Measurements from ENCODE around the gene LIN37.
A peak's percentile ranks its signal among the peaks of the same experiment; 100 is the strongest.

Gene LIN37

GRCh38 chr19:35774274-35775045, 26.1 kb downstream of the LIN37 start:
- DNase-seq (ENCODE audit: low read depth, low spot score), result no peak

- no peak for DNase-seq (ENCODE audit: low read depth, low spot score)
These were observed 26.6 kb downstream of the LIN37 start for GRCh38 chr19:35775046-35775297.

- peak; percentile 69 for DNase-seq (ENCODE audit: low read depth, low spot score)
These were observed 27.1 kb downstream of the LIN37 start, which contains the start of gene ARHGAP33 for GRCh38 chr19:35775298-35776101. TSS of gene ARHGAP33 (plus strand) at chr19:35775564. CDS start at chr19:35775659, 95 bp downstream.

- no peak for DNase-seq (ENCODE audit: low read depth, low spot score)
These were observed 27.9 kb downstream of the LIN37 start for GRCh38 chr19:35776102-35776788.

GRCh38 chr19:35777086-35777841, 28.9 kb downstream of the LIN37 start:
- DNase-seq (ENCODE audit: low read depth, low spot score), result no peak

- no peak for DNase-seq (ENCODE audit: low read depth, low spot score)
These were observed 29.6 kb downstream of the LIN37 start for GRCh38 chr19:35777961-35778360.

- DNase-seq (ENCODE audit: low read depth, low spot score), result no peak
These were observed 30.7 kb downstream of the LIN37 start for GRCh38 chr19:35779033-35779432.

- no peak for DNase-seq (ENCODE audit: low read depth, low spot score)
These were observed 31.7 kb downstream of the LIN37 start for GRCh38 chr19:35780058-35780457.

GRCh38 chr19:35780717-35781116, 32.3 kb downstream of the LIN37 start:
- DNase-seq (ENCODE audit: low read depth, low spot score), result no peak

- no peak for DNase-seq (ENCODE audit: low read depth, low spot score)
These were observed 33.3 kb downstream of the LIN37 start for GRCh38 chr19:35781650-35782049.

- DNase-seq (ENCODE audit: low read depth, low spot score), result no peak
These were observed 34.2 kb downstream of the LIN37 start for GRCh38 chr19:35782589-35782988.

GRCh38 chr19:35783469-35784434, 35.4 kb downstream of the LIN37 start:
- no peak for DNase-seq (ENCODE audit: low read depth, low spot score)

GRCh38 chr19:35784503-35785338, 36.3 kb downstream of the LIN37 start:
- peak; percentile 64 for DNase-seq (ENCODE audit: low read depth, low spot score)

- DNase-seq (ENCODE audit: low read depth, low spot score), result no peak
These were observed 36.9 kb downstream of the LIN37 start for GRCh38 chr19:35785339-35785627.

- DNase-seq (ENCODE audit: low read depth, low spot score), result no peak
These were observed 38.2 kb downstream of the LIN37 start for GRCh38 chr19:35786299-35787160.

GRCh38 chr19:35787227-35787799, 38.9 kb downstream of the LIN37 start:
- no peak for DNase-seq (ENCODE audit: low read depth, low spot score)

- no peak for DNase-seq (ENCODE audit: low read depth, low spot score)
These were observed 40.0 kb downstream of the LIN37 start for GRCh38 chr19:35788205-35788960.

All from iPS DF 19.7 (cell line).